ENCODE measurements around the gene KRTAP5-1.
A peak's percentile ranks its signal among the peaks of the same experiment; 100 is the strongest.
"Not testable (repeated sequence)": the region's sequence is repeated elsewhere in the genome, so short reads cannot be mapped to it uniquely, and the experiment has no call there.

Gene KRTAP5-1

GRCh38 chr11:1600626-1601025 is 15.5 kb upstream of the KRTAP5-1 start:
- DNase-seq: no peak

GRCh38 chr11:1598816-1599215 is 13.7 kb upstream of the KRTAP5-1 start:
- no peak for DNase-seq

GRCh38 chr11:1598406-1598805 is 13.3 kb upstream of the KRTAP5-1 start:
- not testable (repeated sequence) for DNase-seq

- no peak for DNase-seq
Measured at GRCh38 chr11:1597994-1598380, 12.9 kb upstream of the KRTAP5-1 start, which contains the start of gene KRTAP5-2. Gene KRTAP5-2 (minus strand): TSS chr11:1598294. CDS start chr11:1598250, 44 bp downstream.

- no peak for DNase-seq
Measured at GRCh38 chr11:1597331-1597993, 12.4 kb upstream of the KRTAP5-1 start.

- not testable (repeated sequence) for DNase-seq
Measured at GRCh38 chr11:1596576-1597121, 11.6 kb upstream of the KRTAP5-1 start.

GRCh38 chr11:1595994-1596575 is 11.0 kb upstream of the KRTAP5-1 start:
- not testable (repeated sequence) for DNase-seq

- no peak for DNase-seq
Measured at GRCh38 chr11:1592628-1593027, 7.5 kb upstream of the KRTAP5-1 start.

GRCh38 chr11:1589996-1590395 is 4.9 kb upstream of the KRTAP5-1 start:
- DNase-seq: no peak

GRCh38 chr11:1589191-1589963 is 4.3 kb upstream of the KRTAP5-1 start:
- DNase-seq: not testable (repeated sequence)

- no peak for DNase-seq
Measured at GRCh38 chr11:1586699-1587098, 1.6 kb upstream of the KRTAP5-1 start.

- not testable (repeated sequence) for DNase-seq
Measured at GRCh38 chr11:1582909-1583308, 2.2 kb downstream of the KRTAP5-1 start.

- no peak for DNase-seq
Measured at GRCh38 chr11:1581976-1582375, 3.1 kb downstream of the KRTAP5-1 start.

GRCh38 chr11:1576825-1577224 is 8.3 kb downstream of the KRTAP5-1 start:
- no peak for DNase-seq

GRCh38 chr11:1575756-1576155 is 9.3 kb downstream of the KRTAP5-1 start:
- not testable (repeated sequence) for DNase-seq

- DNase-seq: no peak
Measured at GRCh38 chr11:1574933-1575242, 10.2 kb downstream of the KRTAP5-1 start.

GRCh38 chr11:1574238-1574932 is 10.7 kb downstream of the KRTAP5-1 start:
- peak; percentile 90 for DNase-seq

GRCh38 chr11:1573903-1574237 is 11.2 kb downstream of the KRTAP5-1 start:
- DNase-seq: peak; percentile 90

GRCh38 chr11:1573077-1573902 is 11.8 kb downstream of the KRTAP5-1 start:
- DNase-seq: no peak

GRCh38 chr11:1572197-1573076 is 12.6 kb downstream of the KRTAP5-1 start, which contains the start of gene DUSP8:
Gene DUSP8 (minus strand): TSS chr11:1572271. CDS start chr11:1565826, 6,445 bp downstream.
- peak; percentile 90 for DNase-seq

GRCh38 chr11:1571760-1572196 is 13.3 kb downstream of the KRTAP5-1 start:
- DNase-seq: no peak
